Chondrocyte (in vitro differentiated cells): ENCODE data around the gene XXYLT1. TPM values are rescaled to one million over a fixed set of nuclear protein-coding genes. Genes with fewer than 3 reads are reported as not detected.

Experiments
- DNase-seq: peaks from one replicate; pipeline ENCODE4 v3.0.0; 2021; ENCODE audit warnings: mixed read lengths, low spot score
- H3K27ac Mint-ChIP-seq: one replicate; pipeline ENCODE4 v1.8.0; 2021; ENCODE audit warnings: mild to moderate bottlenecking, moderate library complexity, mixed read lengths; ENCODE audit not compliant: unreplicated experiment
- H3K27me3 Mint-ChIP-seq: 2 replicates; pipeline ENCODE4 v1.8.0; 2021; ENCODE audit warnings: low read depth, mixed read lengths
- H3K36me3 Mint-ChIP-seq: 2 replicates; pipeline ENCODE4 v1.8.0; 2021; ENCODE audit warnings: low read depth, mixed read lengths
- H3K4me1 Mint-ChIP-seq: 2 replicates; pipeline ENCODE4 v1.8.0; 2021; ENCODE audit warnings: low read depth, mild to moderate bottlenecking, mixed read lengths
- H3K4me3 Mint-ChIP-seq: one replicate; pipeline ENCODE4 v1.8.0; 2021; ENCODE audit warnings: mild to moderate bottlenecking, moderate library complexity, mixed read lengths; ENCODE audit not compliant: unreplicated experiment
- H3K9me3 Mint-ChIP-seq: 2 replicates; pipeline ENCODE4 v1.8.0; 2021; ENCODE audit warnings: low read depth, mixed read lengths
- total RNA-seq: library from RNA; stranded (reverse); gene quantifications from 3 replicates; pipeline ENCODE4 v1.2.1, GENCODE V29; 2021
- TF ChIP-seq, protein P1 (sequence below): fragments of 200-600 bp; sonication (generic); IDR thresholded peaks from 2 replicates; pipeline ENCODE4 v1.5.0; 2021; ENCODE audit warnings: antibody characterized with exemption, mild to moderate bottlenecking, moderate library complexity

XXYLT1 gene
- total RNA-seq, 1 donor from 2014 or later = 32.7 TPM

DNA sequence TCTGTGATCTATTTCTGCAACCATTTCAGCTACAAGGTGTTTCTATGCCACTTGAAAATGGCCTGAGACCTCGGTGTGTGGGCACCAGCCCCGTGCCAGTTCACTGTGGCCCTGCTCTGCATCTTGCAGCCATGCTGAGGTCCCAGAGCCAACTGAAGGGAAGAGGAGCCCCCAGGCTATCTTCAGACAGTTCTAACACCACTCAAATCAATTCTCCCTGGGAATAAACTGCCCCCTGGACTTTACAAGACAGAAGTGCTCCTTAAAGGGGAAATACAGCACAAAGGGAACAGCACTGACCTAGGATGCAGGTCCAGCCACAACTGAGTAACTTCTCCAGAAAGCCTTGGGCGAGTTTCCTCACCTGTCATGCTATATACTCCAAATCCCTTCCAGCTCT lies 3.9 kb downstream of the XXYLT1 start:
- Mint-ChIP-seq H3K27ac (no peak overlapping the region), H3K27me3 (no peaks in the 10 kb centered on the region), H3K9me3 (no peaks in the 10 kb centered on the region), H3K4me3 (no peak overlapping the region), H3K36me3 (no peaks in the 10 kb centered on the region), H3K4me1 (peaks cover 17% of the 10 kb centered on the region)
- DNase-seq = no peak
- TF ChIP-seq, protein P1, sequence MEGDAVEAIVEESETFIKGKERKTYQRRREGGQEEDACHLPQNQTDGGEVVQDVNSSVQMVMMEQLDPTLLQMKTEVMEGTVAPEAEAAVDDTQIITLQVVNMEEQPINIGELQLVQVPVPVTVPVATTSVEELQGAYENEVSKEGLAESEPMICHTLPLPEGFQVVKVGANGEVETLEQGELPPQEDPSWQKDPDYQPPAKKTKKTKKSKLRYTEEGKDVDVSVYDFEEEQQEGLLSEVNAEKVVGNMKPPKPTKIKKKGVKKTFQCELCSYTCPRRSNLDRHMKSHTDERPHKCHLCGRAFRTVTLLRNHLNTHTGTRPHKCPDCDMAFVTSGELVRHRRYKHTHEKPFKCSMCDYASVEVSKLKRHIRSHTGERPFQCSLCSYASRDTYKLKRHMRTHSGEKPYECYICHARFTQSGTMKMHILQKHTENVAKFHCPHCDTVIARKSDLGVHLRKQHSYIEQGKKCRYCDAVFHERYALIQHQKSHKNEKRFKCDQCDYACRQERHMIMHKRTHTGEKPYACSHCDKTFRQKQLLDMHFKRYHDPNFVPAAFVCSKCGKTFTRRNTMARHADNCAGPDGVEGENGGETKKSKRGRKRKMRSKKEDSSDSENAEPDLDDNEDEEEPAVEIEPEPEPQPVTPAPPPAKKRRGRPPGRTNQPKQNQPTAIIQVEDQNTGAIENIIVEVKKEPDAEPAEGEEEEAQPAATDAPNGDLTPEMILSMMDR = no peak

DNA sequence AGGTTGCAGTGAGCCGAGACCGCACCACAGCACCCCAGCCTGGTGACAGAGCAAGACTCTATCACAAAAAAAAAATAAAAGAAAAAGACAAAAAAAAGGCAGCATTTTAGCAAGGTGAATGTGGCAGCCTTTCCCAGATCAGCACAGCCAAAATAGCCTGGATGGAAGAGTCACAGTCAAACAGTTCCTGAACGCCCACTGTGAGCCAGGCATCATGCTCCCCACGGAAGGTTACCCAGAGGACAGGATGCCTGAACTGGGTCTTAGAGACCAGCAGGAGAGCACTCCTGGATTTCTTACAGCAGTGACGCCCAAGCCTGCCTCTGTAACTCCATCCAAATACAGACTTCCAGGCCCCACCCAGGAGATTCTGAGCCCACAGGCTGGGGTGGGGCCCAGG lies 4.5 kb downstream of the XXYLT1 start:
- Mint-ChIP-seq H3K4me3 (no peak overlapping the region), H3K9me3 (no peaks in the 10 kb centered on the region), H3K27me3 (no peaks in the 10 kb centered on the region), H3K36me3 (no peaks in the 10 kb centered on the region), H3K4me1 (peaks cover 14% of the 10 kb centered on the region), H3K27ac (no peak overlapping the region)
- TF ChIP-seq, protein P1 = no peak
- no peak for DNase-seq

DNA sequence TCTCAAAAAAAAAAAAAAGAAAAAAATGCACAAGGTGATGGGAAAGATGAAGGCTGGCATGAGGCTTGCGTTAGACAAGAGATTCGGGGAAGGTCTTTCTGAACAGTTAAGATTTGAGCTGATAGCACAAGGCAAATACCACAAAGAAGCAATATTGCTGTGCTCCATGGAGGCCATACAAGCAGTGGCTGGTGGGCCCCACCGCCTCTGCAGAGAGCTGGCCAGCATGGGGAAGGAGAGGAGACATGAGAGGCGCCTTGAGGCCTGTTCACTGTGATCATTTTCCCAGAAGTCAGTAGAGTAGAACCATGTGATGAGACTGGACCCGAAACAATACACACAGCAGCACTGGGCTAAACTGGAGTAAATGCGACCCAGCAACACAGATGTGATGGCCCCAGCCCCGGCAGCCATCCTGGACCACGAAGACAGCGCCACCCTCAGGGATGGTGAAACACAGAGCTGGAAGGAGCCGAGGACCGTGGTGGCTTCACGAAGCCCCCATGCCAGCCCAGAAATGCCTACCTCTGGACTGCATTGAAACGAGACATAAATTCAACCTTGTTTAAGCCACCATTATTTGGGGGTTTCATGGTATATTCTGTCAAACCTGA lies 5.5 kb downstream of the XXYLT1 start:
- no peaks in the 10 kb centered on the region for H3K27me3 Mint-ChIP-seq
- no peak overlapping the region for H3K4me3 Mint-ChIP-seq
- no peaks in the 10 kb centered on the region for H3K9me3 Mint-ChIP-seq
- H3K4me1 Mint-ChIP-seq = peaks cover 18% of the 10 kb centered on the region
- no peaks in the 10 kb centered on the region for H3K36me3 Mint-ChIP-seq
- no peak overlapping the region for H3K27ac Mint-ChIP-seq
- no peak for DNase-seq
- TF ChIP-seq, protein P1 = no peak

DNA sequence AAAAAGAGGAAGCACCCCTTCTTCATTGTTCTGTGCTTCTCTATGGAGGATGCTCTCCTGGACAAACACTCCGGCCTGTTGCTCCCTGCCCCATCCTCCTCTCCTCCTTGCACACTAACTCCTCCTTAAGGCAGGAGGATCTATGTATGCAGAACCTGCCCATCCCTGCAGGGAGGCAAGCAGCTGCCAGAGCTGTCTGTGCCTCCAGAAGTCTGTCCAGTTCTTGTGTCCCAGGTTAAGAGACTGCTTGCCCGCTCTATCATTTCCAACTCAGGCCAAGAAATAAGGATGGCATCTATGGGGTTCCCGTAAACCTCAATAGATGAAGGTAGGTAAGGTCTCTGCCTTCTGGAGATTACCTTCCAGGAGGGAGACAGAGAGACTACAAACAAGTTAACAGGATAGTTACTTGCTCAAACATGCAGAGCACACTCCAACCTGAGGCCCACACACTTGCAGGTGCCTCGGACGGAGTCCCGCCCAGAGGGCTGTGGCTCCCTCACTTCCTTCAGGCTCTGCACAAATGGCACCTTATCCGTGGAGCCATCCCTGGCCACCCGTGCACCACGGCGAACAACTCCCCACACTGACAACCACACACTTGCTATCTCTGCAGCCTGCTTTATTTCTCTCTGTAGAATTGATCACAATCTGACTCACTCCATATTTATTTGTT lies 6.9 kb downstream of the XXYLT1 start:
- H3K4me3 Mint-ChIP-seq = no peak overlapping the region

DNA sequence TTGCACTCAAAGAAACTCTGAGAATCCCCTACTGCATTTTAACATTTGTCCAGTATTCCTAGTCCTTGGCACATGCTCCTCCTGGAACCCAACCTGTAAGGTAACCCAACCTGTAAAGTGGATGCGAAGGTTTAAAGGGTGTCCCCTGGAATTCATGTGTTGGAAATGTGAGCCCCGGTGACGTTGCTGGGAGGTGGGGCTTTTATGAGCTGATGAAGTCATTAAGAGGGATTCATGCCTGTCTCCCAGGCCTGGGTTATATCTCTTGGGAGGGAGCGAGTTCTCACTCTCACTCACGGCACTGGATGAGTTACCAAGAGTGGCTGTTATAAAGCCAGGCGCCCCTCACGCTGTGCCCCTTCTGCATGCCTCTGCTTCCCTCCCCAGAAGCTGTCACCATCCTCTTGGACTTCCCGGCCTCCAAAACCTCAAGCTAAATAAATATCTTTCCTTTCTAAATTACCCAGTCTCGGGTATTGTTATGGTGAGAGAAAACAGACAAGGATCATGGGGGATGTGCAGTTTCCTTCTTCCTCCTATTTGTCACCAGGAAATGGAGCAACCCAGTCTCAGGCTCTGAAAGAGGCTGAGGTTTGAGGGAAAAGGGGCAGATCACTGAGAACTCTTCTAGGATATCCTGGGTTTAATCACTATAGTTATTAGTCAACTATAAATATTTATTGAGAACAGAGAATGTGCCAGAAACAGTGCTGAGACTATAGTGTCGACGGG lies 7.6 kb downstream of the XXYLT1 start:
- DNase-seq = no peak
- H3K27ac Mint-ChIP-seq = no peak overlapping the region

More for the DNA sequence above, 6.9 kb downstream of the XXYLT1 start:
- DNase-seq = no peak
- Mint-ChIP-seq H3K27me3 (no peaks in the 10 kb centered on the region), H3K27ac (no peak overlapping the region), H3K36me3 (no peaks in the 10 kb centered on the region), H3K4me1 (peaks cover 9% of the 10 kb centered on the region), H3K9me3 (no peaks in the 10 kb centered on the region)
- TF ChIP-seq, protein P1 = no peak

More for the DNA sequence above, 7.6 kb downstream of the XXYLT1 start:
- H3K4me1 Mint-ChIP-seq = peaks cover 12% of the 10 kb centered on the region
- TF ChIP-seq, protein P1 = no peak
- H3K36me3 Mint-ChIP-seq = no peaks in the 10 kb centered on the region
- no peaks in the 10 kb centered on the region for H3K9me3 Mint-ChIP-seq
- no peak overlapping the region for H3K4me3 Mint-ChIP-seq
- H3K27me3 Mint-ChIP-seq = no peaks in the 10 kb centered on the region
